ENCODE results near the gene CYB561D1.
A peak's percentile ranks its signal among the peaks of the same experiment; 100 is the strongest.

The CYB561D1 gene

DNA sequence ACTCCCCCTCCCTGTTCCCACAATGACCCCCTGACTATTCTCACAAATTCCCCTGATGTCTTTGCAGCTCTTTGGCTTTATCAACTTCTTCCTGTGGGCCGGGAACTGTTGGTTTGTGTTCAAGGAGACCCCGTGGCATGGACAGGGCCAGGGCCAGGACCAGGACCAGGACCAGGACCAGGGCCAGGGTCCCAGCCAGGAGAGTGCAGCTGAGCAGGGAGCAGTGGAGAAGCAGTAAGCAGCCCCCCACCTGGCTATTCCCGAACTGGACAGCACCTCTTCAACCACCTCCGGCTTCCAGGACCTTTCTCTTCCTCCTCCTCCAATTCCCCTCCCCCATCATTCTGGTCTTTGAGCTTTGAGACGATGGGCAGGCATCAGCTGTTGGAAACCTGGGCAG lies 14.6 kb upstream of the CYB561D1 start:
- no peak overlapping the region for H3K27ac ChIP-seq
- TF ChIP-seq, protein P1, sequence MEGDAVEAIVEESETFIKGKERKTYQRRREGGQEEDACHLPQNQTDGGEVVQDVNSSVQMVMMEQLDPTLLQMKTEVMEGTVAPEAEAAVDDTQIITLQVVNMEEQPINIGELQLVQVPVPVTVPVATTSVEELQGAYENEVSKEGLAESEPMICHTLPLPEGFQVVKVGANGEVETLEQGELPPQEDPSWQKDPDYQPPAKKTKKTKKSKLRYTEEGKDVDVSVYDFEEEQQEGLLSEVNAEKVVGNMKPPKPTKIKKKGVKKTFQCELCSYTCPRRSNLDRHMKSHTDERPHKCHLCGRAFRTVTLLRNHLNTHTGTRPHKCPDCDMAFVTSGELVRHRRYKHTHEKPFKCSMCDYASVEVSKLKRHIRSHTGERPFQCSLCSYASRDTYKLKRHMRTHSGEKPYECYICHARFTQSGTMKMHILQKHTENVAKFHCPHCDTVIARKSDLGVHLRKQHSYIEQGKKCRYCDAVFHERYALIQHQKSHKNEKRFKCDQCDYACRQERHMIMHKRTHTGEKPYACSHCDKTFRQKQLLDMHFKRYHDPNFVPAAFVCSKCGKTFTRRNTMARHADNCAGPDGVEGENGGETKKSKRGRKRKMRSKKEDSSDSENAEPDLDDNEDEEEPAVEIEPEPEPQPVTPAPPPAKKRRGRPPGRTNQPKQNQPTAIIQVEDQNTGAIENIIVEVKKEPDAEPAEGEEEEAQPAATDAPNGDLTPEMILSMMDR (conservative IDR thresholded peaks at IDR 0.05; ENCODE audit: low read depth): no peak
- ChIA-PET POLR2A (ENCODE audit: low non-redundant PET) (no interaction called here), CTCF (interaction anchor here (1.4 kb wide), 1 partner anchor 11 kb away, joined by 4 read pairs; no protein-coding TSS in a partner anchor)
- DNase-seq (ENCODE audit: low spot score): no peak

DNA sequence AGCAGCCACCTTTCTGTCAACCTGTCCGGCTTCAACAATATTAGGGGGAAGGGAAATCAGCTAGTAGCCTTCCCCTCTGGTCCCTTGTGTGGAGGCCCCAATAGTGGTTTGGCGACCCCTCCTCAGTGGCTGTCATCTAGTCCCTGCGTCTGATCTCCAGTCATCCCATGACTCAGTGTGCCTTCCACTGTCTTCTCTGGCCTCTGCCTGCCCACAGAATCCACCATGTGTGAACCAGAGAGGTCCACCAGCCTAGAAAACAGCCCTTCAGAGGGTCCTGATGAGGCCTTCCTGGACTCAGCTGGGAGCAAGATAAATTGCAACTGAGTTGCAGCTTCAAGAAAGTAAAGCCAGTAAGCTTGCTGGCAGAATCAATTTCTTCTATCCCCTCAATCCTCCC lies 14.0 kb upstream of the CYB561D1 start:
- no peak overlapping the region for H3K27ac ChIP-seq
- TF ChIP-seq, protein P1 (conservative IDR thresholded peaks at IDR 0.05; ENCODE audit: low read depth): no peak
- no peak for DNase-seq (ENCODE audit: low spot score)
- ChIA-PET CTCF (interaction anchor here (0.6 kb wide), 1 partner anchor 297 kb away, joined by 3 read pairs; no protein-coding TSS in a partner anchor), POLR2A (ENCODE audit: low non-redundant PET) (no interaction called here)

DNA sequence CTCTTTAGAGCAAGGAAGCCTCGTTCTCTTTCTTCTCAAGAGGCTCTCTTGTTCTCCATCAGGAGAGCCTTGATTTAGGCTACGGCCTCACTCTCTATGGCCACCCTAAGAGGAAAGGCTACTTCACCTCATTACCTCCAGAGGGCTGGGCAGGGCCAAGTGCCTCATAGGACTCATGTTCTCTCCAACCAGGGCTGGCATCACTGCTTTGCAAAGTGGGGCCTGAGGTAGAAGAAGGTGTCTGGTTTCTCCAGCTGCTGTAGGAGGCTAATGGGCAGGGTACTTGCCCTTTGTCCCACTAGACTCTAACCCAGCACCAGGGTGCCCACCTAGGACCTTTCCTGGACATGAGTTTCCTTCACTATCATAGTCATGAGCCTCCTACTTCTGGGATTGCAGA lies 12.2 kb upstream of the CYB561D1 start:
- CTCF ChIA-PET: interaction anchor here (1.1 kb wide), 1 partner anchor 12 kb away, joined by 4 read pairs; the partner anchor contains the start of gene CYB561D1

DNA sequence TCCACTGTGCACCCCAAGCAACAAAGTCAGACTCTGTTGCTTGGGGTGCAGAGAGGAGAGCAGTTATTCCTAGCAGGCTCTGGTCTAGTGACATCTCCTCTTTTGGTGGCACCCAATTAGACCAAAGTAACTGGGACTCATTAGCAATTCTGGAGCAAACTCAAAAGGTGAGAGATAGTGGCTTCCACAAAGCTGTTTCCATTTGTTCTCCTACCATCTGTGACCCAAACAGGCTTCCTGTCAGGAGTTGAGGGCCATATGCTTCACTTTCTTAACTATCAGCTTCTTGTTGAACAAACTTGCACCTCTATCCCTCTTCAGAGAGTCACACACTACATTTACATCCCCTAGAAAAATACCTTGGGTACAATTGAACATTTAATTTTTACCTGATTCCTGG lies 11.7 kb upstream of the CYB561D1 start:
- TF ChIP-seq, protein P1 (conservative IDR thresholded peaks at IDR 0.05; ENCODE audit: low read depth): no peak
- POLR2A ChIA-PET (ENCODE audit: low non-redundant PET): no interaction called here
- no peak overlapping the region for H3K27ac ChIP-seq
- DNase-seq (ENCODE audit: low spot score): no peak
- CTCF ChIA-PET: interaction anchor here (1.6 kb wide), 1 partner anchor 11 kb away, joined by 4 read pairs; the partner anchor contains the start of gene CYB561D1

More for the DNA sequence above, 12.2 kb upstream of the CYB561D1 start:
- POLR2A ChIA-PET (ENCODE audit: low non-redundant PET): no interaction called here
- TF ChIP-seq, protein P1 (conservative IDR thresholded peaks at IDR 0.05; ENCODE audit: low read depth): no peak
- DNase-seq (ENCODE audit: low spot score): no peak
- no peak overlapping the region for H3K27ac ChIP-seq

DNA sequence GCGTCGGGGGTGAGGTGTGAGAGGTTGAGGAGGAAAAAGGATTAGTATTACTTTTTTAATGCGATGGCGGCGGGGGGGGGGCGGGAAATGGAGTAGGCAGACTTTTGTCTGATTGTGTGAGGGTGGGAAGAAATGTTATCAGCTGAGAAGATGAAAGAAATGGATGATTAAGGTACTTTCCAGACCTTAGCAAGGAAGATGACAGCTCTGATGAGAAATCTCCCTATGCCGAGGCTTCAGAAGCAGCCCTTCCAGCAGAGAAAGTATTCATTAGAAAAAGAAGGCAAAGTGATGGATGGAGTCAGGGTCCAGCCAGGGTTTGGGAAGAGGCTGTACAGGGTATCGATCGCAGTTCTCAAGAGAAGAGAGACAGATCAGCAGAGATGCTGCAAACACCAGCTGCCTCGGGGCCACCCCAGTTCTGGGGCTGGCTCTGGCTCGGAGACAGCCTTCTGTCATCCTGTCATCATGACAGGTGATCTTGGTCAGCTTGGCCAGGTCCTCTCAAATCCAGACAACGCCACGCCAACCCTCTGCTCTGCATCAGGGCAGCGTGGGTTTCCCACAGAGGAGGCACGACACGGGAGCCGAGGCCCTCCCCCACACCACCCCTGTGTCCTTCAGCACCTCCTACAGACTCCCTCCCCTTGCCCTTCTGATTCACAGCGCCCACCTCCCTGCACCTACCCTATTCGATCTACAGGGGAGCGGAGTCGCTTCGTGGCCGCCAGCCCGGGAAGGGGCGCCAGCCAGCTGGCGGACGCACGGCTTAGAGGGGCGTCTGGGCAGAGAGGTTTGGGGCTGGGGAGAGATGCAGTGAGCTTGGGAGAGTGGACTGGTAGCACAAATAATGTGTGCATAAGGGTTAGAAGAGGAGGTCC lies 10.9 kb upstream of the CYB561D1 start:
- TF ChIP-seq, protein P1 (conservative IDR thresholded peaks at IDR 0.05; ENCODE audit: low read depth): no peak
- DNase-seq (ENCODE audit: low spot score): no peak
- ChIA-PET POLR2A (ENCODE audit: low non-redundant PET) (interaction anchor here (1.0 kb wide), 1 partner anchor 66 kb away, joined by 3 read pairs; the partner anchor contains the start of gene GNAI3), CTCF (interaction anchor here (1.6 kb wide), 1 partner anchor 11 kb away, joined by 4 read pairs; the partner anchor contains the start of gene CYB561D1)
- H3K27ac ChIP-seq: peak overlapping the region; percentile 82; the same call in 1 of the 2 replicates

DNA sequence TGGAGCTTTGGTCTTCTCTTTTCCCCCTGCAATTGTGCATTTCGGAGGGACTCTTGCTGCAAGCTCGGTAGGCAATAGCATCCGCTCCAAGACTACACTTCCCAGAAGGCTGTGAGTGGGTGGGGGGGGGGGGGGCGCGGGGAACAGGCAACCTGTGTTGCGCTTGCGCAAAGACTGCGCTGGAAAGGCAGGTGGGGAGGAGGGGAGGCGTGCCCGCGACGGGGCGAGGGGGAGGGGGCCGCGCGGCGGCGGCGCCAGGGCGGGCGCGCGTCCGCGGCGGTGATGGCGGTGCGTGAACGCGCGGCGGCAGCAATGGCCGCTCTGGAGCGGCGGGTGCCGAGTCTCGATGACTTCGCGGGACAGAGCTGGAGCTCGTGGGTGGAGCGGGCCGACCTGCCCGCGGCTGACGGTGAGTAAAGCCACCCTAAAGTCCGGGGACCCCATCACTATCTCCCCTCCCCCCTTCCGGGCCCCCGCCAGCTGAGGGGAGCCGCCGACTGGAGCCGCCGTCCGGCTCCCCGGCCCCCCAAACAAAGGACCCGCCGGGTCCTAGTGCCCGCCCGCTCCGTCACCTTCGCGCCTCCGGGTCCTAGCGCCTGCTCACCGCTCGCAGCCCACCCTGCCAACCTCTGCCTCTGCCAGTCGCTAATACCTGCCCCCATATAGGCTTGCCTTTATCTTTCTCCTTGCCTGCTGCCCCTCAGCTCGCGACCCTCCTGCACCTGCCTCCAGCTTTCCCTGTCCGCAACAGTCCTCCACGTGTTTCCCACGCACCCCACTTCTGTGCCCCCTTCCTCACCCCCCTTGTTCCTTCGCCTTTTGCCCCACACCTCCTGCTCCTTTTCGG lies 10.0 kb upstream of the CYB561D1 start, which contains the start of gene ATXN7L2:
TSS of gene ATXN7L2 (plus strand) at position 234 of the 847 bp plus-strand sequence. CDS start at position 283, 49 bp downstream.
- TF ChIP-seq, protein P1 (conservative IDR thresholded peaks at IDR 0.05; ENCODE audit: low read depth): no peak
- DNase-seq (ENCODE audit: low spot score): peak; percentile 99
- POLR2A ChIA-PET (ENCODE audit: low non-redundant PET): interaction anchor here (1.0 kb wide), 1 partner anchor 65 kb away, joined by 3 read pairs; the partner anchor contains the start of gene GNAI3
- CTCF ChIA-PET: interaction anchor here (0.7 to 1.6 kb wide), 4 partner anchors 9 to 430 kb away, joined by 3 to 4 read pairs (median 4); partner anchors contain the start of gene CYB561D1
- peak within 1 kb of the TSS; percentile 82 for H3K27ac ChIP-seq

Measured in RWPE1 (cell line).